SK-N-SH treated with all-trans-retinoic acid at 6 μM for 48 hours (cell line): ENCODE results near the gene CYGB.

ENCODE experiments used
- ATAC-seq: fragments of 200-7000 bp; cut with Tn5 transposase; 3 replicates; pipeline ENCODE4 v1.9.1; 2020; ENCODE audit warnings: mild to moderate bottlenecking, moderate library complexity
- ARNTL ChIP-seq: fragments of 450-650 bp; formaldehyde crosslinking; IDR thresholded peaks from 2 replicates; pipeline ENCODE4 v1.5.0; 2020; ENCODE audit warnings: low read depth, mild to moderate bottlenecking, moderate library complexity, borderline replicate concordance
- BACH2 ChIP-seq: fragments of 250-450 bp; sonication (Bioruptor Pico); IDR thresholded peaks from 2 replicates; pipeline ENCODE4 v1.9.0; 2021; ENCODE audit warnings: mild to moderate bottlenecking, borderline replicate concordance
- CSDC2 ChIP-seq: fragments of 250-450 bp; sonication (Bioruptor Pico); IDR thresholded peaks from 2 replicates; pipeline ENCODE4 v1.5.0; 2020; ENCODE audit warnings: mild to moderate bottlenecking, moderate library complexity
- ESRRG ChIP-seq: fragments of 250-450 bp; sonication (Bioruptor Pico); IDR thresholded peaks from 2 replicates; pipeline ENCODE4 v1.6.1; 2021; ENCODE audit warnings: mild to moderate bottlenecking
- GLIS3 ChIP-seq: fragments of 250-450 bp; sonication (Bioruptor Pico); IDR thresholded peaks from 2 replicates; pipeline ENCODE4 v1.5.0; 2020; ENCODE audit warnings: mild to moderate bottlenecking, moderate library complexity
- ISL1 ChIP-seq: fragments of 250-450 bp; sonication (Bioruptor Pico); IDR thresholded peaks from 2 replicates; pipeline ENCODE4 v2.1.2; 2022; ENCODE audit warnings: mild to moderate bottlenecking, moderate library complexity
- OSR1 ChIP-seq: fragments of 250-450 bp; sonication (Bioruptor Pico); IDR thresholded peaks from 2 replicates; pipeline ENCODE4 v1.8.0; 2022; ENCODE audit warnings: moderate library complexity, mild to moderate bottlenecking, inconsistent platforms
- PPARA ChIP-seq: fragments of 250-450 bp; sonication (Bioruptor Pico); IDR thresholded peaks from 2 replicates; pipeline ENCODE4 v1.5.0; 2020; ENCODE audit warnings: mild to moderate bottlenecking, borderline replicate concordance
- RARB ChIP-seq: fragments of 250-450 bp; sonication (Bioruptor Pico); IDR thresholded peaks from 2 replicates; pipeline ENCODE4 v1.8.0; 2021; ENCODE audit warnings: mild to moderate bottlenecking, moderate library complexity
- TCF4 ChIP-seq: fragments of 250-450 bp; sonication (Bioruptor Pico); IDR thresholded peaks from 2 replicates; pipeline ENCODE4 v1.8.0; 2021; ENCODE audit warnings: mild to moderate bottlenecking, moderate library complexity, borderline replicate concordance
- TOX ChIP-seq: fragments of 250-450 bp; sonication (Bioruptor Pico); IDR thresholded peaks from 2 replicates; pipeline ENCODE4 v1.8.0; 2021; ENCODE audit warnings: mild to moderate bottlenecking, moderate library complexity, borderline replicate concordance
- ZC3H10 ChIP-seq: fragments of 250-450 bp; sonication (Bioruptor Pico); IDR thresholded peaks from 2 replicates; pipeline ENCODE4 v1.5.1; 2021; ENCODE audit warnings: mild to moderate bottlenecking, moderate library complexity
- ZFP3 ChIP-seq: fragments of 250-450 bp; sonication (Bioruptor Pico); IDR thresholded peaks from 2 replicates; pipeline ENCODE4 v1.5.0; 2020; ENCODE audit warnings: mild to moderate bottlenecking, moderate library complexity
- ZFP30 ChIP-seq: fragments of 450-650 bp; formaldehyde crosslinking; IDR thresholded peaks from 2 replicates; pipeline ENCODE4 v1.5.0; 2022; ENCODE audit warnings: mild to moderate bottlenecking, moderate library complexity
- ZNF565 ChIP-seq: fragments of 450-650 bp; formaldehyde crosslinking; conservative IDR thresholded peaks from 2 replicates; pipeline ENCODE4 v1.5.0; 2020; ENCODE audit warnings: low read depth, mild to moderate bottlenecking, moderate library complexity
- ZNF70 ChIP-seq: fragments of 450-650 bp; formaldehyde crosslinking; IDR thresholded peaks from 2 replicates; pipeline ENCODE4 v1.5.0; 2020; ENCODE audit warnings: mild to moderate bottlenecking, moderate library complexity
- ZNF8 ChIP-seq: fragments of 450-650 bp; formaldehyde crosslinking; IDR thresholded peaks from 2 replicates; pipeline ENCODE4 v1.5.0; 2020; ENCODE audit warnings: mild to moderate bottlenecking, moderate library complexity
- TF ChIP-seq, protein P1 (sequence below): fragments of 250-450 bp; sonication (Bioruptor Pico); IDR thresholded peaks from 2 replicates; pipeline ENCODE4 v1.5.0; 2020; ENCODE audit warnings: mild to moderate bottlenecking, moderate library complexity
- TF ChIP-seq, protein P2 (sequence below): fragments of 250-450 bp; sonication (Bioruptor Pico); IDR thresholded peaks from 2 replicates; pipeline ENCODE4 v1.8.0; 2021; ENCODE audit warnings: low read depth, mild to moderate bottlenecking, moderate library complexity, borderline replicate concordance
- TF ChIP-seq, protein P3 (sequence below): fragments of 250-450 bp; sonication (Bioruptor Pico); IDR thresholded peaks from 2 replicates; pipeline ENCODE4 v1.8.0; 2020; ENCODE audit warnings: mild to moderate bottlenecking, moderate library complexity, borderline replicate concordance
- TF ChIP-seq, protein P4 (sequence below): fragments of 250-450 bp; sonication (Bioruptor Pico); IDR thresholded peaks from 2 replicates; pipeline ENCODE4 v1.5.1; 2021; ENCODE audit warnings: mild to moderate bottlenecking, moderate library complexity

The CYGB gene

DNA sequence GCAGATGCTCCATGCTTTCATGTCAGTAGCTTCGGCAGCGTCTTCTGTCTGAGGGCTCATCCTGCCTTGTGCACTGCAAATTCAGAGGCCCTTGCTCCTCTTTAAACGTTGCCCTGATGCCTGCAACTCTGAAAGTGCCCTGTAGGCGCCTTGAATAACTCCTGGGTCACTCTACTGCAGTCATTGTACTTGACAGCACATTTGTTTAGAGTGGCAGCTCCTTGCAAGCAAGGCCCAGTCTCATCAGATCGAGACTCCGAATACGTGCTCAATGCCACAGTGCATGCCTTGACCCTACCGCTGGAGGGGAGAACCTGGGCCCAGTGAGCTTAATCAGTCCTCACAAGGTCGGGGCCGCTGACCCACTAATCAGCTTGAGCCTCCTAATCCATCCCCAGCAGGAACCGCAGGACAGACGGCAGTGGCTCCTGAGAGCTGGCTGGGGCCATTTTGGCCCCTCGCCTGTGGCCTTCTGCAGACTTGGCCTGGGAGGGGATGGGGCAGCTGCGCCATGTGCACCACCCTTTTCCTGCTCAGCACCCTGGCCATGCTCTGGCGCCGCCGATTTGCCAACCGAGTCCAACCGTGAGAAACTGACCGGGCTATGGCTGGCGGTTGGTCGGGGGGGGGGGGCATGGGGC is 2.2 kb upstream of the CYGB start, which contains the start of gene PRCD:
Gene PRCD, plus strand, starts transcription at position 414 of the 641 bp plus-strand sequence. Its CDS starts 98 bp downstream, at position 512.
- no peak for ATAC-seq

DNA sequence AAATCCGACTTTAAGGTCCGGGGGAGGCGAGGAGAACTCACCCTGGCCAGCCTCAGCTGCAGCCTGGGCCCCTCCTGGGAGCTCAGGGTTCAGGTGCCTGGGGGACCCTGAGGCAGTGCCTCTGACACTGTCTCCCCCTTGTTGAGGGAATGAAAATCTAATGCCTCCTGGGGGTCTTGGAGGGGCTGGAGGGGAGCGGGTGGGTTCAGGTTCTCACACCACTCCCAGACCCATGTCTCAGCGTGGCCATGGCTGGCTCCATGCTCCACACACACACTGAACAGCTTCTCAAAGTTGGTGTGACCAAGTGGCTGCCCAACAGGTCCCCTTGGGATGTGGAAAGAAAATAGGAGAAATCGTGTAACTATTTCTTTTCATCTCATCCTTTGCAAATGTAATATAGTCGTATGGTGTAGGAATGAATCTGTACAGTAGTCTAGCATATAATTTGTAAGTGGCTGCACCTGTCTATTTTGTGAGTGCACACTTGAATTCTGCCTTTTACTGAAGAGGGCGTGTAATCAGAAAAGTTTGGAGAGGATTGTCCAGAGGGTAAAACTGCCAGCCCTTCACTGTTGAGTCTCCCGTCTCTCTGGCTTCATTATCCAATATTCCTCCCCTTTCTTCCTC is 1.5 kb upstream of the CYGB start:
- no peak for ATAC-seq
- TF ChIP-seq, protein P1, sequence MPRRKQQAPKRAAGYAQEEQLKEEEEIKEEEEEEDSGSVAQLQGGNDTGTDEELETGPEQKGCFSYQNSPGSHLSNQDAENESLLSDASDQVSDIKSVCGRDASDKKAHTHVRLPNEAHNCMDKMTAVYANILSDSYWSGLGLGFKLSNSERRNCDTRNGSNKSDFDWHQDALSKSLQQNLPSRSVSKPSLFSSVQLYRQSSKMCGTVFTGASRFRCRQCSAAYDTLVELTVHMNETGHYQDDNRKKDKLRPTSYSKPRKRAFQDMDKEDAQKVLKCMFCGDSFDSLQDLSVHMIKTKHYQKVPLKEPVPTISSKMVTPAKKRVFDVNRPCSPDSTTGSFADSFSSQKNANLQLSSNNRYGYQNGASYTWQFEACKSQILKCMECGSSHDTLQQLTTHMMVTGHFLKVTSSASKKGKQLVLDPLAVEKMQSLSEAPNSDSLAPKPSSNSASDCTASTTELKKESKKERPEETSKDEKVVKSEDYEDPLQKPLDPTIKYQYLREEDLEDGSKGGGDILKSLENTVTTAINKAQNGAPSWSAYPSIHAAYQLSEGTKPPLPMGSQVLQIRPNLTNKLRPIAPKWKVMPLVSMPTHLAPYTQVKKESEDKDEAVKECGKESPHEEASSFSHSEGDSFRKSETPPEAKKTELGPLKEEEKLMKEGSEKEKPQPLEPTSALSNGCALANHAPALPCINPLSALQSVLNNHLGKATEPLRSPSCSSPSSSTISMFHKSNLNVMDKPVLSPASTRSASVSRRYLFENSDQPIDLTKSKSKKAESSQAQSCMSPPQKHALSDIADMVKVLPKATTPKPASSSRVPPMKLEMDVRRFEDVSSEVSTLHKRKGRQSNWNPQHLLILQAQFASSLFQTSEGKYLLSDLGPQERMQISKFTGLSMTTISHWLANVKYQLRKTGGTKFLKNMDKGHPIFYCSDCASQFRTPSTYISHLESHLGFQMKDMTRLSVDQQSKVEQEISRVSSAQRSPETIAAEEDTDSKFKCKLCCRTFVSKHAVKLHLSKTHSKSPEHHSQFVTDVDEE (CRISPR knock-in tag): no peak
- TF ChIP-seq ZNF8 (no peak), ZNF70 (CRISPR knock-in tag) (no peak), TOX (no peak), OSR1 (CRISPR knock-in tag) (no peak), ISL1 (CRISPR knock-in tag) (no peak), PPARA (no peak), GLIS3 (no peak), RARB (CRISPR knock-in tag) (no peak), TCF4 (CRISPR knock-in tag) (no peak), BACH2 (no peak), ARNTL (CRISPR knock-in tag) (no peak), ZFP3 (CRISPR knock-in tag) (no peak), ZNF565 (CRISPR knock-in tag) (no peak), CSDC2 (CRISPR knock-in tag) (no peak), ESRRG (CRISPR knock-in tag) (no peak), ZC3H10 (CRISPR knock-in tag) (no peak)
- TF ChIP-seq, protein P2, sequence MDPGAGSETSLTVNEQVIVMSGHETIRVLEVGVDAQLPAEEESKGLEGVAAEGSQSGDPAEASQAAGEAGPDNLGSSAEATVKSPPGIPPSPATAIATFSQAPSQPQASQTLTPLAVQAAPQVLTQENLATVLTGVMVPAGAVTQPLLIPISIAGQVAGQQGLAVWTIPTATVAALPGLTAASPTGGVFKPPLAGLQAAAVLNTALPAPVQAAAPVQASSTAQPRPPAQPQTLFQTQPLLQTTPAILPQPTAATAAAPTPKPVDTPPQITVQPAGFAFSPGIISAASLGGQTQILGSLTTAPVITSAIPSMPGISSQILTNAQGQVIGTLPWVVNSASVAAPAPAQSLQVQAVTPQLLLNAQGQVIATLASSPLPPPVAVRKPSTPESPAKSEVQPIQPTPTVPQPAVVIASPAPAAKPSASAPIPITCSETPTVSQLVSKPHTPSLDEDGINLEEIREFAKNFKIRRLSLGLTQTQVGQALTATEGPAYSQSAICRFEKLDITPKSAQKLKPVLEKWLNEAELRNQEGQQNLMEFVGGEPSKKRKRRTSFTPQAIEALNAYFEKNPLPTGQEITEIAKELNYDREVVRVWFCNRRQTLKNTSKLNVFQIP: no peak
- TF ChIP-seq, protein P3, sequence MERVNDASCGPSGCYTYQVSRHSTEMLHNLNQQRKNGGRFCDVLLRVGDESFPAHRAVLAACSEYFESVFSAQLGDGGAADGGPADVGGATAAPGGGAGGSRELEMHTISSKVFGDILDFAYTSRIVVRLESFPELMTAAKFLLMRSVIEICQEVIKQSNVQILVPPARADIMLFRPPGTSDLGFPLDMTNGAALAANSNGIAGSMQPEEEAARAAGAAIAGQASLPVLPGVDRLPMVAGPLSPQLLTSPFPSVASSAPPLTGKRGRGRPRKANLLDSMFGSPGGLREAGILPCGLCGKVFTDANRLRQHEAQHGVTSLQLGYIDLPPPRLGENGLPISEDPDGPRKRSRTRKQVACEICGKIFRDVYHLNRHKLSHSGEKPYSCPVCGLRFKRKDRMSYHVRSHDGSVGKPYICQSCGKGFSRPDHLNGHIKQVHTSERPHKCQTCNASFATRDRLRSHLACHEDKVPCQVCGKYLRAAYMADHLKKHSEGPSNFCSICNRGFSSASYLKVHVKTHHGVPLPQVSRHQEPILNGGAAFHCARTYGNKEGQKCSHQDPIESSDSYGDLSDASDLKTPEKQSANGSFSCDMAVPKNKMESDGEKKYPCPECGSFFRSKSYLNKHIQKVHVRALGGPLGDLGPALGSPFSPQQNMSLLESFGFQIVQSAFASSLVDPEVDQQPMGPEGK (CRISPR knock-in tag): no peak
- TF ChIP-seq, protein P4, sequence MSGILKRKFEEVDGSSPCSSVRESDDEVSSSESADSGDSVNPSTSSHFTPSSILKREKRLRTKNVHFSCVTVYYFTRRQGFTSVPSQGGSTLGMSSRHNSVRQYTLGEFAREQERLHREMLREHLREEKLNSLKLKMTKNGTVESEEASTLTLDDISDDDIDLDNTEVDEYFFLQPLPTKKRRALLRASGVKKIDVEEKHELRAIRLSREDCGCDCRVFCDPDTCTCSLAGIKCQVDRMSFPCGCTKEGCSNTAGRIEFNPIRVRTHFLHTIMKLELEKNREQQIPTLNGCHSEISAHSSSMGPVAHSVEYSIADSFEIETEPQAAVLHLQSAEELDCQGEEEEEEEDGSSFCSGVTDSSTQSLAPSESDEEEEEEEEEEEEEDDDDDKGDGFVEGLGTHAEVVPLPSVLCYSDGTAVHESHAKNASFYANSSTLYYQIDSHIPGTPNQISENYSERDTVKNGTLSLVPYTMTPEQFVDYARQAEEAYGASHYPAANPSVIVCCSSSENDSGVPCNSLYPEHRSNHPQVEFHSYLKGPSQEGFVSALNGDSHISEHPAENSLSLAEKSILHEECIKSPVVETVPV: no peak
- TF ChIP-seq, all 23 proteins: peak for 0

More for the DNA sequence above, 2.2 kb upstream of the CYGB start, which contains the start of gene PRCD:
- no peak for TF ChIP-seq CSDC2 (CRISPR knock-in tag)
- TF ChIP-seq BACH2: no peak
- TF ChIP-seq PPARA: no peak
- no peak for TF ChIP-seq ZC3H10 (CRISPR knock-in tag)
- TF ChIP-seq ZFP3 (CRISPR knock-in tag): no peak
- TF ChIP-seq, protein P1 (CRISPR knock-in tag): no peak
- no peak for TF ChIP-seq ARNTL (CRISPR knock-in tag)
- TF ChIP-seq, protein P3 (CRISPR knock-in tag): no peak
- TF ChIP-seq ZFP30 (CRISPR knock-in tag): no peak
- TF ChIP-seq ZNF8: no peak
- TF ChIP-seq OSR1 (CRISPR knock-in tag): no peak
- no peak for TF ChIP-seq ESRRG (CRISPR knock-in tag)
- TF ChIP-seq, all 23 proteins: peak for 0
